A673 (cell line): Measurements from ENCODE around the gene PLA2G5.

Experiments
- CTCF ChIP-seq: fragments of 300-800, 200-600 bp; sonication (generic); conservative IDR thresholded peaks from 2 replicates; pipeline ENCODE4 v1.5.1; 2017; ENCODE audit warnings: low read depth, mild to moderate bottlenecking, antibody characterized with exemption, low read length, moderate library complexity, mixed read lengths
- EZH2 ChIP-seq: fragments of 200-600 bp; sonication (generic); IDR thresholded peaks from 2 replicates; pipeline ENCODE4 v1.6.1; 2017; ENCODE audit warnings: borderline replicate concordance, low read depth, mild to moderate bottlenecking, mixed read lengths, antibody characterized with exemption, low read length; ENCODE audit not compliant: poor library complexity, severe bottlenecking

GRCh38 chr1:20073256-20073655 is 3.3 kb downstream of the PLA2G5 start:
- TF ChIP-seq CTCF (no peak), EZH2 (no peak)
